Effector memory CD8-positive, alpha-beta T cell (primary cell): ENCODE data around the gene FAXC.
"Not testable (repeated sequence)": the region's sequence is repeated elsewhere in the genome, so short reads cannot be mapped to it uniquely, and the experiment has no call there.

Source experiments
- ATAC-seq: fragments of 150-1000 bp; cut with Tn5 transposase; replicated peaks from 2 replicates; pipeline ENCODE4 v1.10.0; 2021; ENCODE audit warnings: mild to moderate bottlenecking, moderate library complexity
- DNase-seq, 3 experiments: peaks; one replicate each; pipeline ENCODE4 v3.0.0; 2021
- H3K27ac Mint-ChIP-seq, 2 donors: one replicate each; pipeline ENCODE4 v1.8.0; 2022; ENCODE audit warnings: mild to moderate bottlenecking in 2 of 2, mixed read lengths in 2 of 2, moderate library complexity in 2 of 2
- H3K27me3 Mint-ChIP-seq, 2 donors: one replicate each; pipeline ENCODE4 v1.8.0; 2022; ENCODE audit warnings: mixed read lengths in 2 of 2
- H3K36me3 Mint-ChIP-seq: one replicate; pipeline ENCODE4 v1.8.0; 2022; ENCODE audit warnings: mild to moderate bottlenecking, moderate library complexity, mixed read lengths; ENCODE audit not compliant: insufficient read depth
- H3K4me1 Mint-ChIP-seq, 2 donors: one replicate each; pipeline ENCODE4 v1.8.0; 2022; ENCODE audit warnings: low read depth in 2 of 2, mixed read lengths in 2 of 2
- H3K4me3 Mint-ChIP-seq, 2 donors: one replicate each; pipeline ENCODE4 v1.8.0; 2022; ENCODE audit warnings: mild to moderate bottlenecking in 2 of 2, mixed read lengths in 2 of 2, moderate library complexity in 2 of 2
- H3K9me3 Mint-ChIP-seq, 2 donors: one replicate each; pipeline ENCODE4 v1.8.0; 2022; ENCODE audit warnings: mixed read lengths in 2 of 2

FAXC gene

DNA sequence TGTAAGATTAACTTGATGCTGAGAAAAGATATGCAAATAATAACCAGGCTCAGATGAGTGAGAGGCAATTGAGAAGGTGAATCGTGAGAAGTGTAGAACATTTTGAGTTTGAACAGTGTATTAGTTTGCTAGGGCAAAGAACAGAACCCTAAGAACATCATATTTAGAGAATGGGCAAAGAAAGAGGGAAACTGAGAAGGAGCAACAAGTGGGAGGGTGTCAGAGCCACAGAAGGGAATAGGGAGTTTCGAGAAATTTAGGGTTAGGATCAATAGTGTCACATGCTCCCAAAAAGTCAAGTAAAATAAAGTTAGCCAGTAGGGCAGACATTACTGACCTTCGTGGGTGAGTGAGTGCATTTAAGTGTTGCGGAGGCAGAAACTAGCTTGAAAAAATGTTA, 5.5 kb upstream of the FAXC start:
- Mint-ChIP-seq H3K9me3 (no peaks in the 10 kb centered on the region), H3K27ac (no peak overlapping the region), H3K4me1 (peaks cover 3% of the 10 kb centered on the region in 2 donors), H3K27me3 (peaks cover 46 to 51% of the 10 kb centered on the region in 2 donors), H3K36me3 (no peaks in the 10 kb centered on the region), H3K4me3 (no peak overlapping the region)
- no peak for ATAC-seq
- DNase-seq = no peak

DNA sequence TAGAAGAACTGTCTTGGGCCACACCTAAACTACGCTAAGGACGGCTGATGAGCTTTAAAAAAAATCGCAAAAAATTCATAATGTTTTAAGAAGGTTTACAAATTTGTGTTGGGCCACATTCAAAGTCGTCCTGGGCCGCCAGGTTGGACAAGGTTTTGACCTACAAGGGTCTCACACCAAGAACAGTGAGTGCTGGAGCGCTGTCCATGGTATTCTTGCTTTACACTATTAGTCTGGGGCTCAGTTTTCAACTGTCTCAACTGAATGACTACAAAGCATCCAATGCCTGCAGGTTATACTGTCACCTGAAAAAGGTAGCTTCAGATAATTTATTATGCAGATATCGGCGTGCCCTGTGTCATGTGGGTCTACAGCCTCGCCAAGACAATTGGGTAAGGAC, 3.7 kb upstream of the FAXC start:
- no peak for ATAC-seq
- Mint-ChIP-seq H3K36me3 (no peaks in the 10 kb centered on the region), H3K4me1 (peaks cover 3% of the 10 kb centered on the region in 2 donors), H3K9me3 (no peaks in the 10 kb centered on the region), H3K27ac (no peak overlapping the region), H3K27me3 (peaks cover 57 to 61% of the 10 kb centered on the region in 2 donors), H3K4me3 (no peak overlapping the region)
- DNase-seq = no peak

DNA sequence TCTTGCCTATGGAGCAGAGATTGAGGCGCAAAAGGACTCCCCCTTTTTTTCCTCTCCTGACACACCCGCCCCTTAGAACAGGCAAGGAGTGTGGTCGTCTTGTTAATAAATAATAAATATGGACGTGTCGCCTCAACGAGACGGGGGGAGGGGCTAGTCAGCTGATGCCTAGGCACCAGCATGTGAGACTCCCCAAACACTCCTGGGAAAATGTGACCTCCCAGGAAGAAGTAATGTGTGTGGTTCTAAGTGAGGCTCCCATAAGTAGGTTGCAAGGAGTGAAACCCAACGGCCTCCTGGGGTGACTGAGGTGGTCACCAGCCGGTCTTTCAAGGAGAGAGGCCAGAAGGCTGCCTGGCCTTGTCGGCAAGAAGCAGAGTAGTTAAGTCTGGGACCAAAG, 1.1 kb upstream of the FAXC start:
- ATAC-seq (no peak), DNase-seq (no peak)
- Mint-ChIP-seq H3K27me3 (peaks cover 58 to 67% of the 10 kb centered on the region in 2 donors), H3K9me3 (no peaks in the 10 kb centered on the region), H3K27ac (no peak overlapping the region), H3K36me3 (no peaks in the 10 kb centered on the region), H3K4me1 (peaks cover 3% of the 10 kb centered on the region in 2 donors), H3K4me3 (no peak overlapping the region)

DNA sequence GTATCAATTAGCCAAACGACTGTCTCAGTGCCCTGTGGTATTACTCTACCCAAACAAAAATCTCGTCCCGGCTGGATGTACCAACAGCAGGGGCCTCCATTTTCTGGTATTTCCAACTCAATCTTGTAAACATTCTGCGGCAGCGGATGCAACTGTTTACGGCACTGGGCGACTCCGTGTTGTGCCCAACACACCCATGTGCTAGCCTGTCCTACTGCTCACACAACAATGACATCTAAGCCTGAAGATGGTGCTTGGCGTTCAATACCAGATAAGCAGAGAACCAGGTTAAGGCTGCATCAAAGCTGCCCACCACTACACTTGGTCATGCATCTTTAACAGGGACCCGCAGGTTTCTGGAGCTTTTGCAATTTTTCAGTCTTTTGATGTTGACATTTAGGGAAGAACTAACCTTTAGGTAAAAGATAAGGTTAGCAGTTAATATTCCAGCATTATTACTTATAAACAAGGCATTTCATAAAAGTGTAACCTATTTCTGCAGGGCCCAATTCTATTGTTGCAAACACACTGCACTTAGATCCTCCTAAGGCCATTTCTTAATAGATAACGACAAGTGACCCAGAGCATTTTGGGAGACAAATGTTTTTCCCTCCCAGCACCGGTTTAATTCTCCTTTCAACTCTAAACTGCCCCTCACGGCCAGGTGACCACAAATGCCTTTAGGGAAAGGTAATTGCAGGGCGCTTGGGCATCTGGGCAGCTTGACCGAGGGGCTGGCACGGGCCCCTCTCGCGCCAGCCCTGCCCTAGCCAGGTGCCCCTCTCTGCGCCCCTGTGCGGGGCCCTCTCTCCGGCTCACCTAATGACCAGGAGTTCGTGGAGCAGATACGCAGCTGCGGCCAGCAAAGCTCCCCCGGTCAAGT, 945 bp downstream of the FAXC start:
- Mint-ChIP-seq H3K4me1 (peaks cover 3% of the 10 kb centered on the region in 2 donors), H3K36me3 (no peaks in the 10 kb centered on the region), H3K4me3 (peak overlapping the region in 1 of 2 donors; percentile 6), H3K27ac (no peak overlapping the region), H3K9me3 (no peaks in the 10 kb centered on the region), H3K27me3 (peaks cover 44 to 68% of the 10 kb centered on the region in 2 donors)
- no peak for ATAC-seq
- DNase-seq = no peak

DNA sequence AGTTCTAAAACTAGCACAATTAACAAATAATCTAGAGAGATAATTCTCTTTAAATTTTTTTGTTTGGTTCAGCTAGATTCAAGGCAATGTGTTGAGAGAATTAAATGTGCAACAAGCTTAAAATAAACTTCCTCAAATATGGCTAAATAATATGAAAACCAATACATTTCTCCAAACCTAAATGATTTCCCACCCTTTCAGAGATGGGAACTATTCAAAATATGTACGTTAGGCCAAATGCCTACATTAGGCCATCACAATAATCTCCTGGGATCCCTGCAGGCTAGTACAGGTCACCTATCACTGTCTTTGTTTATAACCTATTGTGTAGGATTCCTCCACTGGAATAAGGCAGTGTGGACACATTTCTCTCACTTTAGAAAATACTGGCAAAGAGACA, 1.7 kb downstream of the FAXC start:
- peaks cover 3% of the 10 kb centered on the region in 2 donors for H3K4me1 Mint-ChIP-seq
- no peak overlapping the region for H3K4me3 Mint-ChIP-seq
- no peak for ATAC-seq

DNA sequence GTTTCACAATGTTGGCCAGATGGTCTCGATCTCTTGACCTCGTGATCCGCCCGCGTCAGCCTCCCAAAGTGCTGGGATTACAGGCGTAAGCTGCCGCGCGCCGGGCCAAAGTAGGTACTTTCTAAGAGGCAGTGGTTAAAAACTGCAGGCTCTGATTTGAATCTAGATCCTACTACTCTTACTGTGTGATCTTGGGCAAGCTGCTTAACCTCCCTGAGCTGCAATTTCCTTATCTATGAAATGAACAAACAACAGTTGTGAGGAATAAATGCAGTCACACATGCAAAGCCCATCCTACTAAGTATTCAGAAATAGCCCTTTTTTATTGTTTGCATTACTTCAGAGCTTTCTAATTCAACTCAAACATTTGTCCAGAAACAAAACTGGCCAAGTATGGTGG, 2.9 kb downstream of the FAXC start:
- H3K27me3 Mint-ChIP-seq = peaks cover 35 to 66% of the 10 kb centered on the region in 2 donors
- no peak for DNase-seq

More for the DNA sequence above, 1.7 kb downstream of the FAXC start:
- Mint-ChIP-seq H3K36me3 (no peaks in the 10 kb centered on the region), H3K9me3 (no peaks in the 10 kb centered on the region), H3K27me3 (peaks cover 40 to 71% of the 10 kb centered on the region in 2 donors), H3K27ac (no peak overlapping the region)
- no peak for DNase-seq

DNA sequence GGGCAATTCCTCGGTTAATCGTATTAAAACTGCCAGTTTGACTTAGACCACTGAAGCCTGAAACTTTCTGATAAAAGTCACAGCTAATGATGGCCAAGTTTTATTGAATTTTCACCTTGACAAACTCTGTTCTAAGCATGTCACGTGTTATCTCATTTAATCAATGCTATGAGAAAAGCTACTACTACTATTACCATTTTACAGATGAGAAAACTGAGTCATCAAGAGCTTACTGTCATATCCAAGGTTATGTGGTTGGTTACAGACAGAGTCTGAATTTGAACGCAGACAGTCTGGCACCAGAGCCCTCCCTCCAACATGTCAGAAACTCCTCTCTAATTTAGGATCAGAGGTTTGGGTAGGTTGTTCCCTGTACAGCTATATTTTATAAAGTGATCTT, 4.3 kb downstream of the FAXC start:
- Mint-ChIP-seq H3K9me3 (no peaks in the 10 kb centered on the region), H3K27me3 (peaks cover 22 to 52% of the 10 kb centered on the region in 2 donors), H3K27ac (no peak overlapping the region), H3K36me3 (no peaks in the 10 kb centered on the region), H3K4me1 (peaks cover under 1 to 2% of the 10 kb centered on the region in 2 donors), H3K4me3 (no peak overlapping the region)
- ATAC-seq = no peak
- DNase-seq = no peak

More for the DNA sequence above, 2.9 kb downstream of the FAXC start:
- Mint-ChIP-seq H3K4me1 (peaks cover 3% of the 10 kb centered on the region in 2 donors), H3K9me3 (no peaks in the 10 kb centered on the region), H3K27ac (no peak overlapping the region), H3K4me3 (no peak overlapping the region), H3K36me3 (no peaks in the 10 kb centered on the region)
- ATAC-seq = no peak

DNA sequence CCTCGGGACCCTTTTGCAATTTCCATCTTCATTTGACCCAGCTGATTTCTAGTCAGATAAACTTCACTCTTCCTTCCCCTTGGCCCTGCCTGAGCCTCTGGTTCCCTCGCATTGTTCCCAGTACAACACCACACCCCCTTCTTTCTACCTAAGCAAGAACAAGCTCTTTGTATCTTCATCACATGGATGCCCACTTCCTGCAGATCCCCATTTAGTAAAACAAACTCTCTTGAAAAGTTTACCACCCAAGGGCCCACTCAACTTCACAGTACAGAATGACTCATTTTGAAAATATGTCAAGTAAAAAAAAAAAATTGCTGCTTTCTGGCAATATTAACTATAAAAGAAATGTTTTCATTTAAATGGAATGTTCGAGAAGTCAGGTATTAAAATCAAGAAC, 5.2 kb downstream of the FAXC start:
- no peak for DNase-seq
- Mint-ChIP-seq H3K27me3 (peaks cover 20 to 50% of the 10 kb centered on the region in 2 donors), H3K9me3 (no peaks in the 10 kb centered on the region), H3K27ac (no peak overlapping the region), H3K4me1 (no peaks in the 10 kb centered on the region), H3K4me3 (no peak overlapping the region), H3K36me3 (no peaks in the 10 kb centered on the region)
- ATAC-seq = no peak

DNA sequence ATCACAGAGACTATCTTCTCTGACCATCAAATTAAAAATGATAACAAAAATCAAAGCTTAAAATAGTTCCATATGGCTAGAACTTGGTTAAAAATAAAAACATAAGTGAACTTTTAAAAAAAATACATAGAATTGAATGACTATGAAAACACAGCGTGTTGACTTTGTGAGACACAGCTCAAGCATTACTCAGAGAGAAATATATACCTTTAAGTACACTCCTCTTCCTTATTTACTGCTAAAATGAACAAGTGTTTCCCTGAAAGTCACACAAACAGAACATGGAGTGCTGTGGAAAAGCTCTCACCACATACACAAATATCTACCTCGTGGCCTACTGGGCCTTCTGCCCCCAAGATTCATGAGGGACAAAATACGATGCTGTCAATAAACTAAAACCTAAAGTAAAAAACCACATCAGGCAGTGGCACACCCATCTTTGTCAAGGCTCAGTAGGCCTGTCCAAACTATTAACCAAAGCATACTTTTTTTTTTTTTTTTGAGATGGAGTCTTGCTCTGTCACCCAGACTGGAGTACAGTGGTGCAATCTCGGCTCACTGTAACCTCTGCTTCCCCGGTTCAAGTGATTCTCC, 7.5 kb downstream of the FAXC start:
- H3K27me3 Mint-ChIP-seq = peaks cover 21 to 50% of the 10 kb centered on the region in 2 donors
- H3K4me3 Mint-ChIP-seq = no peak overlapping the region
- no peaks in the 10 kb centered on the region for H3K4me1 Mint-ChIP-seq
- H3K27ac Mint-ChIP-seq = no peak overlapping the region
- DNase-seq (no peak), ATAC-seq (no peak)
- H3K36me3 Mint-ChIP-seq = no peaks in the 10 kb centered on the region
- H3K9me3 Mint-ChIP-seq = no peaks in the 10 kb centered on the region

DNA sequence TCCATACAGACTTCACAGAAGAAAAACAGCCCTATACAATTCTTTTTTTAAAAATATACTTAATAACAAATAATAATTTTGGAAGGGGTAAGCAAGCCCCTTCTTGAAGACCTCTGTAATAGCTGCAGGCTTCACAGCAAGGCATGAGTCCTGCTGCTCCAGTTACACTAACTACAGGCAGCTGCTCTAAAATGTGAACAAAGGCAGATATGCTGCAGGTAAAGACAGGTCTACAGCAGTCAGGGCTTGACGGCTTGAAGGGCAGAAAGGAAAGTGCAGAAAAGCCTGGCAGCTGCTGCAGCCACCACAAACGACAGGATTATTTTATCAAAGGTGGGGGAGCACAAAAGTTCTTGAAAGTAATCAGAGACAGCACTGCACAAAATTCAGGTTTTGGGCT, 11.3 kb downstream of the FAXC start:
- H3K4me1 Mint-ChIP-seq = no peaks in the 10 kb centered on the region
- no peak for ATAC-seq
- peaks cover 26 to 33% of the 10 kb centered on the region in 2 donors for H3K27me3 Mint-ChIP-seq

DNA sequence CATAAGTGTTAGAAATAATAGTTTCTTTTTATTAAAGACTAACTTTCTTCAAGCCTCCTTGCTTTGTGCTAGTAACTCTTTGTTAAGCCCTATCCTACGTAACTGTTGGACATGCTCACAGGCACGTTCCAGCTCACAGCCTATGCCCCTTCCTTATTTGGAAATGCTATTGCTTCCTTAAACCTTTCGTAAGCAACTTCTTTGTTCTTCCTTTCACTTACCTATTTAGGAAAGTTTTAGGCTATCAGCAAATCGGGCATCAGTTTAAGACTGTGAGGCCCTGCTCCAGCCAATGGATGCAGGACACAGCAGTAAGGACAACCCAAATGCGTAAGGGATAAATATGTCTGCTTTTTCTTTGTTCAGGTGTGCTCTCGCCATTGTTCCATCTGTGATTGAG, 14.2 kb downstream of the FAXC start:
- H3K9me3 Mint-ChIP-seq, H3K4me3 Mint-ChIP-seq, H3K27ac Mint-ChIP-seq, H3K4me1 Mint-ChIP-seq, DNase-seq, H3K36me3 Mint-ChIP-seq, ATAC-seq: not testable (repeated sequence)
- H3K27me3 Mint-ChIP-seq = peaks cover 26 to 34% of the 10 kb centered on the region in 2 donors

More for the DNA sequence above, 11.3 kb downstream of the FAXC start:
- Mint-ChIP-seq H3K36me3 (no peaks in the 10 kb centered on the region), H3K27ac (no peak overlapping the region), H3K9me3 (no peaks in the 10 kb centered on the region), H3K4me3 (no peak overlapping the region)
- no peak for DNase-seq

DNA sequence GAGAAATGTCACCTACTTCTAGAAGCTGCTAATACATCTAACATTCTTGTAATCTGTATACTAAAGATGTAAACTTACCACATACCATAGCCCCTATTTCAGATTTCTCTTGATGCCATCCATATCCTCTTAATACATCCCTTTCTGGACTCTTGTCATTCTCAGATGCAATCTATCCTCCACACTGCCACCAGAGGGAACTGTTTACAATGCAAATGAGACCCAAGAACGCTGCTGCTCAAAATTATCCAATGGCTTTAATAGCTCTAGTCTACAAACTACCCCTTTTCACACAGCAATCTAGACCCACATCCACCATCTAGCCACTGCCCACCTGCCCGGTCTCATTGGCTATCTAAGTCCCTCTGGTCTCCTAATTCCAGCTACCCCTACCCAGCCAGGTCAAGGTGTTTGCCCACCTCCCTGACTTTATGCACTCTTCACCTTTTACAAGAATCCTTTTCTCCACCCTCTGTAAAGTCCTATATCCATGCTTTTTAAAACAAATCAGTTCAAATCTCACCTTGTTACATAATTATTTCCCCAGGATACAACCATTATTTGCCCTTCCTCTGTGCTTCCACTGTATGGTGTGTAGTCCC, 14.8 kb downstream of the FAXC start:
- no peaks in the 10 kb centered on the region for H3K9me3 Mint-ChIP-seq
- no peaks in the 10 kb centered on the region for H3K36me3 Mint-ChIP-seq
- DNase-seq = no peak
- H3K27me3 Mint-ChIP-seq = peaks cover 26 to 34% of the 10 kb centered on the region in 2 donors
- peaks cover 2 to 3% of the 10 kb centered on the region in 2 donors for H3K4me1 Mint-ChIP-seq
- no peak overlapping the region for H3K4me3 Mint-ChIP-seq
- ATAC-seq = peak; percentile 40
- H3K27ac Mint-ChIP-seq = no peak overlapping the region

DNA sequence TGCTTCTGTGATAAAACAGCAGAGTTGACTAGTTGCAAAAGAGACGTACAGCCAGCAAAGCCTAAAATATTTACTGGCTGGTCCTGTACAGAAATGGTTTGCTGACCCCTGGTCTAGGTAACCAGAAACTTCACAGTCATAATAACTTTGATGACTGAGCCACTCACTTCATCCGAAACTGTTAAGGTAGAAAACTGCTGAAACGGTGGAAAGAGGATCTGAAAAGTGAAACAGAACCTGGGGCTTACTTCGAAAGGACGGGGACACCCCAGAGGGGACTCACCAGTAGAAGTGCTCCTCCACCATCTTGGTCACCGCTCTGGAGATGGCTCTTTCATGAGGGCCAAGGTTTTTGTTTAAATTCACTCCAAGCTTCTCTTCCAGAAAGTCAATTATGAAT, 16.4 kb downstream of the FAXC start:
- Mint-ChIP-seq H3K27ac (no peak overlapping the region), H3K27me3 (peaks cover 17 to 20% of the 10 kb centered on the region in 2 donors), H3K36me3 (no peaks in the 10 kb centered on the region), H3K4me3 (no peak overlapping the region), H3K9me3 (no peaks in the 10 kb centered on the region), H3K4me1 (peaks cover 2 to 3% of the 10 kb centered on the region in 2 donors)
- no peak for DNase-seq
- no peak for ATAC-seq
